HS-5 (cell line): ENCODE results near the gene ZNF227.
"Not testable (repeated sequence)": the region's sequence is repeated elsewhere in the genome, so short reads cannot be mapped to it uniquely, and the experiment has no call there.

Source experiments
- DNase-seq: peaks from one replicate; pipeline ENCODE4 v3.0.0-alpha.2; 2012; ENCODE audit warnings: low read depth

The ZNF227 gene

GRCh38 chr19:44212250-44212865 is at the start of gene ZNF227:
TSS of gene ZNF227 (plus strand) at chr19:44212532. CDS start at chr19:44217793, 5,261 bp downstream.
- peak; percentile 90 for DNase-seq

GRCh38 chr19:44163789-44164188 is 48.5 kb upstream of the ZNF227 start:
- DNase-seq: no peak

- no peak for DNase-seq
Observed at GRCh38 chr19:44164327-44164672, 48.0 kb upstream of the ZNF227 start.

GRCh38 chr19:44164673-44165512 is 47.4 kb upstream of the ZNF227 start, which contains the start of gene ZNF226:
TSS of gene ZNF226 (plus strand) at chr19:44165100. CDS start at chr19:44170081, 4,981 bp downstream.
- peak; percentile 91 for DNase-seq

- DNase-seq: not testable (repeated sequence)
Observed at GRCh38 chr19:44170660-44171059, 41.7 kb upstream of the ZNF227 start.

GRCh38 chr19:44176590-44176989 is 35.7 kb upstream of the ZNF227 start:
- no peak for DNase-seq

GRCh38 chr19:44180968-44181367 is 31.4 kb upstream of the ZNF227 start:
- no peak for DNase-seq

GRCh38 chr19:44182145-44182544 is 30.2 kb upstream of the ZNF227 start:
- no peak for DNase-seq

- no peak for DNase-seq
Observed at GRCh38 chr19:44190020-44190419, 22.3 kb upstream of the ZNF227 start.

GRCh38 chr19:44192127-44192526 is 20.2 kb upstream of the ZNF227 start:
- DNase-seq: no peak

GRCh38 chr19:44196772-44197171 is 15.6 kb upstream of the ZNF227 start:
- DNase-seq: no peak

GRCh38 chr19:44202470-44202869 is 9.9 kb upstream of the ZNF227 start:
- DNase-seq: no peak

- DNase-seq: no peak
Observed at GRCh38 chr19:44202974-44203373, 9.4 kb upstream of the ZNF227 start.

GRCh38 chr19:44203877-44204276 is 8.5 kb upstream of the ZNF227 start:
- not testable (repeated sequence) for DNase-seq

GRCh38 chr19:44204772-44205171 is 7.6 kb upstream of the ZNF227 start:
- DNase-seq: no peak

GRCh38 chr19:44207126-44207803 is 5.1 kb upstream of the ZNF227 start:
- peak; percentile 86 for DNase-seq

GRCh38 chr19:44212866-44213346 is 574 bp downstream of the ZNF227 start:
- DNase-seq: no peak

GRCh38 chr19:44219926-44220325 is 7.6 kb downstream of the ZNF227 start:
- DNase-seq: not testable (repeated sequence)

GRCh38 chr19:44220761-44221160 is 8.4 kb downstream of the ZNF227 start:
- not testable (repeated sequence) for DNase-seq

- DNase-seq: not testable (repeated sequence)
Observed at GRCh38 chr19:44221291-44221690, 9.0 kb downstream of the ZNF227 start.

- no peak for DNase-seq
Observed at GRCh38 chr19:44228318-44228717, 16.0 kb downstream of the ZNF227 start.

- DNase-seq: no peak
Observed at GRCh38 chr19:44232867-44233266, 20.5 kb downstream of the ZNF227 start.

GRCh38 chr19:44236384-44236783 is 24.1 kb downstream of the ZNF227 start:
- DNase-seq: no peak
